Measurements from ENCODE around the gene FASN.

- TF ChIP-seq CTCF (IDR thresholded peaks at IDR 0.05): no peak
- no peak for TF ChIP-seq POLR2A (IDR thresholded peaks at IDR 0.05)
Measured at GRCh38 chr17:82060001-82060380, 38.0 kb downstream of the FASN start.

Data from body of pancreas (tissue), 4 donors.